GM21825 (cell line): ENCODE measurements around the gene HMOX1.
"Not testable (repeated sequence)": the region's sequence is repeated elsewhere in the genome, so short reads cannot be mapped to it uniquely, and the experiment has no call there.

ENCODE experiments used
- ATAC-seq: cut with Tn5 transposase; IDR thresholded peaks from one replicate; pipeline ENCODE4 v1.9.1; 2021; ENCODE audit warnings: mild to moderate bottlenecking, moderate library complexity; ENCODE audit not compliant: unreplicated experiment

Gene HMOX1

DNA sequence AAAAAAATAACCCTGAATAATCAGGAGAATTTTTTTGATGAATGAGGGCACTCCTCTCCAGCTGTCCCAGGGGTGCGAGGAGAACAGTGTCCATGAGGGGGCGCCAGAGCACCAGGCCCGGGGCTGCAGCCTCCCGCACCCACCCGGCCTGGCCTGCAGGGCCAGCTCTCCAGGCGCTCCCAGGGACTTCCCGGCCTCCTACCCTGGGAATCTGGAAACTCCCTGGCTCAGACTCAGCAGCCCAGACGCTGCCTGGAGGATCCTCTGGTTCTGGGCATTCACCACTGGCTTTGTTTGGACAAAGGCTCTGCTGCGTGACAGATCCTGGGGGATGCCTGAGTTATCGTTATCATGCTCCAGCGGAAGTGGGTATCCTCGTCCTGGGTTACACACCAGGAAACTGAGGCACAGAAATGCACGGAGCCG lies 50.0 kb downstream of the HMOX1 start:
- ATAC-seq, result no peak

GRCh38 chr22:35431483-35432227 lies 50.8 kb downstream of the HMOX1 start:
- ATAC-seq, result no peak

- ATAC-seq, result no peak
Observed at GRCh38 chr22:35432228-35432905, 51.5 kb downstream of the HMOX1 start.

- ATAC-seq, result no peak
Observed at GRCh38 chr22:35434061-35434710, 53.3 kb downstream of the HMOX1 start.

GRCh38 chr22:35435201-35435740 lies 54.4 kb downstream of the HMOX1 start:
- ATAC-seq, result no peak

GRCh38 chr22:35436421-35436820 lies 55.5 kb downstream of the HMOX1 start:
- ATAC-seq, result no peak

DNA sequence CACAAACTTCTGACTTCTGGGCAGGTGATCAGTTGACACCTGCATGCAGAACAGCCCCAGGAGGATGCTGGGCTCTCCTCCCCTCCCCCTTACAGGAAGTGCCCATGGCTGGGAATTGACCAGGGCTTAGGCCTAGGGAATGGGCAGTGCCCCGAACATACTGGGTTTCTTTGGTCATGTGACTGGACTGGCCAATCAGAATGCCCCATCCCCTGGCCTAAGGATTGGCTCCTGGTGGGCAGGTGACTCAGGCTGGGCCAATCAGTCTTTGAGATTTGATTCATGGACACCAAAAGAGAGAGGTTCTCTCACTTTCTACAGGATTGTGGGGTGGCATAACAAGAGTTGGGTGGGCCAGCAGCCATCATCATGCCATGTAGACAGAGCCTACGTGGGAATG lies 56.2 kb downstream of the HMOX1 start:
- ATAC-seq, result no peak

DNA sequence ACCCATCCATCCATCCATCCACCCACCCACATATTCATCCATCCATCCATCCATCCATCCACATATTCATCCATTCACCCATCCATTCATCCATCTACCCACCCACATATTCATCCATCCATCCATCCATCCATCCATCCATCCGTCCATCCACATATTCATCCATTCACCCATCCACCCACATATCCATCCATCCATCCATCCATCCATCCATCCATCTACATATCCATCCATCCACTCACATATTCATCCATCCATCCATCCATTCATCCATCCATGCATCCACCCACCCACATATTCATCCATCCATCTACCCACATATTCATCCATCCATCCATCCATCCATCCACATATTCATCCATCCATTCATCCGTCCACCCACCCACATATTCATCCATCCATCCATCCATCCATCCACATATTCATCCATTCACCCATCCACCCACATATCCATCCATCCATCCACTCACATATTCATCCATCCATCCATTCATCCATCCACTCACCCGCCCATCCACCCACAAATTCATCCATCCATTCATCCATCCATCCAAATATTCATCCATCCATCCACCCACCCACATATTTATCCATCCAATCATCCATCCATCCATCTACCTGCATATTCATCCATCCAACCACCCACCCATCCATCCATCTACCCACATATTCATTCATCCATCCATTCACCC lies 57.9 kb downstream of the HMOX1 start:
- ATAC-seq, result not testable (repeated sequence)

DNA sequence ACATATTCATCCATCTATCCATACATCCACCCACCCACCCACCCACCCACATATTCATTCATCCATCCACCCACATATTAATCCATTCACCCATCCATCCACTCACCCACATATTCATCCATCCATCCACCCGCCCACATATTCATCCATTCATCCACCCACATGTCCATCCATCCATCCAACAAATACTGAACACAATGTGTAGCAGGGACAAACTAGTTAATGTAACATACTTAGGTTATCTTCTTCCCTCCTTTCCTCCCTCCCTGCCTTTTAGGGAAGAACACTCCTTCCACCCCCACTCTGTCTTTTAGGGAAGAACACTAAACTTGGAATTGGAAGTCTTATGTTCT lies 58.4 kb downstream of the HMOX1 start:
- ATAC-seq, result no peak

DNA sequence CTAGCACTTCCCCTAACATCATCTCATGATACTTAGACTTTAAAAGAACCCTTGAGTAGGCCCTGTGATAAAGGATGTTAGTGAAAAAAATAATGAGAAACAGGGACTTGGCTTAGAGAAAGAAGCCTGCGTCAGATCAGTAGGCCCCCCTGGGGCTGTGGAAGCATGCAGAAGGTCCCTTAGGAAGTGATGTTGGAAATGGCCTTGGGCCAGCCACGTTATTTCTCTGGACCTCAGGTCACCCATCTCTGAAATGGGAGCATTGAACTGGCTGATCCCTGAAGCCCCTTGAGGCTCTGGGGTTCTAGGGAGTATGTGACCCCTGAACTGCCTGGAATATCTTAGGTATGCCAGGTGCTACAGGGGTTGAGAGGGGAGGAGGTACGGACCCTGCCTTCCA lies 59.2 kb downstream of the HMOX1 start:
- ATAC-seq, result no peak

DNA sequence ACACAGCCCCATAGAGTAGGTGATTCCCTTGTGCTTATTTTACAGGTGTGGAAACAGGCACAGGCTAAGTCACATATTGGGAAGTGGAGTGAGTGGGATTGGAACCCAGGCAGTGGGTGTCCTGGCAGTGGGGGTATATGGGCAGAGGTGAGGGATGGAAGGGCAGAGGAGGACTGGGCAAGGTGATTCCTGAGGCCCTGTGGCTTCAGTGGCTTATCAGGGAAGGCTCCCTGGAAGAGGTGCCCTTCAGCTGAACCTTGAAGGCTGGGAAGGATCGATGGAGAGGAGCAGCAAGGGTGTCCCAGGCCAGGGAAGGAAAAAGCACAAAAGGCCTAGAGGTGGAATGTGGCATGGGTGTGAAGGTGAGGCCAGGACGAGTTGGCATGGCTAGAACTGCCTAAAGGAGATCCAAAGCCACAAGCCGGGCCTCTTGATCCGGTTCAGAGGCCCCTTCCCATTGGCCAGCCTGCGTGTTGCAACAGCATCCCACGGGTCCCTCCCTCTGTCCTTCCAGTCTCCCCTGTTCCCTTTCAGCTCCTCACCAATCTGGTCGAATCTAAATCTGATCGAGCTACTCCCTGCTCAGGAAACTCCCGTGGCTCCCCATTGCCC lies 60.7 kb downstream of the HMOX1 start:
- no peak for ATAC-seq

GRCh38 chr22:35442471-35442870 lies 61.6 kb downstream of the HMOX1 start:
- no peak for ATAC-seq

DNA sequence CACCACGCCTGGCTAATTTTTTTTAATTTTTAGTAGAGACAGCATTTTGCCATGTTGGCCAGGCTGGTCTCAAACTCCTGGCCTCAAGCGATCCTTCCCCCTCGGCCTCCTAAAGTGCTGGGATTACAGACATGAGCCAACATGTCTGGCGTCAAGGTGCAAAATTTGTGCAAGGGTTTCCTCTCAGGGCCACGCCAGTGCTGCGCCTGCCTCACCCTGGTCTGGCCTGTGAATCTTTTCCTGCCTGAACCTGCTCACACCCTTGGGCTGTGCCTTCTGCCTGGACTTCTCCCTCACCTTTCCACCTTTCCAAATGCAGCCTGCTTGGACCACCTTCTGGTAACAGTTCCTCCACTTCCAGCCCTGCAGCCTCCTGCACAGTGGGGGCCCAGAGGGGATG lies 62.4 kb downstream of the HMOX1 start:
- no peak for ATAC-seq
